Panc1 (cell line): ENCODE data around the gene CBS. TPM values are rescaled to one million over a fixed set of nuclear protein-coding genes. Genes with fewer than 3 reads are reported as not detected.

Experiments used
- ATAC-seq: fragments of 200-7000 bp; cut with Tn5 transposase; 2 replicates; pipeline ENCODE4 v1.9.1; 2020; ENCODE audit warnings: mild to moderate bottlenecking, moderate library complexity
- BruUV-seq: library from RNA; stranded (reverse); fragments of 400-500 nt; replicated peaks from 2 replicates; lab custom pipeline; 2021; lab: Mats Ljungman, UMichigan
- CTCF ChIA-PET: fragments of 300-600 bp; sonication (Branson Sonifier 250); formaldehyde crosslinking; loops from one replicate; lab custom pipeline; 2022; ENCODE audit warnings: antibody characterized with exemption; lab: Charles Lee
- POLR2A ChIA-PET: fragments of 300-600 bp; sonication (Branson Sonifier 250); formaldehyde crosslinking; loops from one replicate; lab custom pipeline; 2022; ENCODE audit warnings: antibody characterized with exemption; lab: Charles Lee
- DNase-seq: peaks from one replicate; pipeline ENCODE4 v3.0.0-alpha.2; 2010; ENCODE audit warnings: low read depth, low spot score
- H3K27ac ChIP-seq: 2 replicates; pipeline ENCODE4 v1.5.1; 2011; ENCODE audit warnings: mild to moderate bottlenecking, low read length, inconsistent platforms
- H3K27me3 ChIP-seq: fragments of 200-500 bp; sonication (Bioruptor generic); 2 replicates; pipeline ENCODE4 v1.6.0; 2014; ENCODE audit warnings: low read length, inconsistent platforms; ENCODE audit not compliant: control insufficient read depth, insufficient read depth
- H3K36me3 ChIP-seq: fragments of 200-500 bp; sonication (Bioruptor generic); 2 replicates; pipeline ENCODE4 v1.5.1; 2014; ENCODE audit warnings: inconsistent platforms, mild to moderate bottlenecking, low read length, moderate library complexity; ENCODE audit not compliant: control insufficient read depth, insufficient read depth
- H3K4me1 ChIP-seq: 2 replicates; pipeline ENCODE4 v1.5.1; 2011; ENCODE audit warnings: inconsistent platforms, mild to moderate bottlenecking, low read length, moderate library complexity; ENCODE audit not compliant: control insufficient read depth, insufficient read depth
- H3K4me3 ChIP-seq, 2 experiments: 2 replicates each; pipeline ENCODE4 v1.5.1; 2011 to 2012; ENCODE audit warnings: low read depth in 2 of 2, low read length in 2 of 2, mild to moderate bottlenecking in 2 of 2, inconsistent platforms in 1 of 2, moderate library complexity in 1 of 2
- H3K9me3 ChIP-seq: fragments of 200-500 bp; sonication (Bioruptor generic); 2 replicates; pipeline ENCODE4 v1.5.1; 2014; ENCODE audit warnings: low read depth, mild to moderate bottlenecking, inconsistent platforms, low read length, moderate library complexity; ENCODE audit not compliant: control insufficient read depth, insufficient read depth
- CTCF ChIP-seq: fragments of 450-650 bp; IDR thresholded peaks from 2 replicates; pipeline ENCODE4 v1.5.1; 2017; ENCODE audit warnings: mild to moderate bottlenecking
- POLR2AphosphoS5 ChIP-seq: IDR thresholded peaks from 2 replicates; pipeline ENCODE4 v1.6.1; 2012; ENCODE audit warnings: mild to moderate bottlenecking, low read depth, low read length, moderate library complexity
- REST ChIP-seq, 2 experiments: IDR thresholded peaks; 2 replicates each; pipeline ENCODE4 v1.6.1; 2011 to 2012; ENCODE audit warnings: low read depth in 2 of 2, control low read depth in 1 of 2, low read length in 1 of 2, mild to moderate bottlenecking in 1 of 2, moderate library complexity in 1 of 2; ENCODE audit not compliant: insufficient read depth in 1 of 2
- SIN3A ChIP-seq: IDR thresholded peaks from 2 replicates; pipeline ENCODE4 v1.6.1; 2012; ENCODE audit warnings: low read depth, mild to moderate bottlenecking, low read length, moderate library complexity, borderline replicate concordance; ENCODE audit not compliant: insufficient read depth
- TCF7L2 ChIP-seq: IDR thresholded peaks from 2 replicates; pipeline ENCODE4 v1.6.1; 2011; ENCODE audit warnings: mild to moderate bottlenecking, low read depth, low read length, inconsistent platforms
- in situ Hi-C: cut with HindIII; loops from 2 replicates; pipeline ENCODE4 v1.10.0; 2016; ENCODE audit warnings: low sequenced_read_pairs, low pct_unique_long_range_greater_than_20kb
- intact Hi-C: fragments of 100-400 bp; cut with micrococcal nuclease; formaldehyde crosslinking; loops from one replicate; pipeline ENCODE4 v1.10.0; 2022; ENCODE audit not compliant: unreplicated experiment
- total RNA-seq: library from RNA; stranded (reverse); gene quantifications from one replicate; pipeline ENCODE4 v1.2.1, GENCODE V29; 2021; ENCODE audit not compliant: unreplicated experiment

The CBS gene
- total RNA-seq, 1 experiment from 2014 or later, result 62.5 TPM

GRCh38 chr21:43024439-43025136 lies 51.0 kb downstream of the CBS start:
- TF ChIP-seq POLR2AphosphoS5 (no peak), CTCF (no peak), SIN3A (no peak), TCF7L2 (no peak), REST (IDR thresholded peaks at IDR 0.05; ENCODE audit: insufficient read depth in 1 of 2, low read depth in 2 of 2, low read length in 1 of 2) (no peak)
- 0 out of 2 replicates have a peak, but pooled peaks cover 5% of the 10 kb centered on the region for H3K4me1 ChIP-seq
- ATAC-seq, result no peak
- no peaks in the 10 kb centered on the region for H3K9me3 ChIP-seq
- H3K27me3 ChIP-seq, result no peaks in the 10 kb centered on the region
- CTCF ChIA-PET, result no interaction called here
- H3K4me3 ChIP-seq, result no peak overlapping the region
- POLR2A ChIA-PET, result no interaction called here
- intact Hi-C loops (no loop called here), in situ Hi-C loops (no loop called here)
- 0 out of 2 replicates have a peak overlapping the region, but pooled peaks have one; percentile 39 for H3K27ac ChIP-seq
- no peaks in the 10 kb centered on the region; the same call in 1 of the 2 replicates for H3K36me3 ChIP-seq
- DNase-seq, result no peak
- BruUV-seq, result no TSS peak

DNA sequence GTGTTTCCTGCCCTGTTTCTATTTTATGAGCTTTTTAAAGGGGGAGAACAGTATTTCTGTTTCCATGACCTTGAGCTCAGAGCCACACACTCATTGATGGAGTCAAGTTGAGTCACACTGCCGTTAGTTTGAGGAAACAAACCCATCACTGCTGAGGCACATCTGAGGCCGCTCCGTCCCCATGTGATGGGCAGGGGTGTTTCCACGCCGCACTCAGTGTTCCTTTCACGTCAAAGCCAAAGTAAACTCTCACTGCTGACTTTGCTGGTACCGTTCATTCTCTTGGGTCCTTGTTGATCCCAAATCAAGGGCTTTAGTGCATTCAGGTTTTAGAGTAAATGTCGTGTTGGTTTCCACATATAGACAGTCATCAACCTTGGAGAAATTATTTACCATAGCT lies 52.5 kb downstream of the CBS start:
- H3K36me3 ChIP-seq, result no peaks in the 10 kb centered on the region
- CTCF ChIA-PET, result no interaction called here
- BruUV-seq, result no TSS peak

More for the DNA sequence above, 52.5 kb downstream of the CBS start:
- Histone ChIP-seq H3K27me3 (no peaks in the 10 kb centered on the region), H3K4me3 (no peak overlapping the region), H3K27ac (no peak overlapping the region), H3K9me3 (no peaks in the 10 kb centered on the region), H3K4me1 (0 out of 2 replicates have a peak, but pooled peaks cover 5% of the 10 kb centered on the region)
- ATAC-seq (no peak), DNase-seq (no peak)
- POLR2A ChIA-PET, result no interaction called here
- in situ Hi-C loops, result no loop called here
- TF ChIP-seq CTCF (no peak), REST (IDR thresholded peaks at IDR 0.05; ENCODE audit: insufficient read depth in 1 of 2, low read depth in 2 of 2, low read length in 1 of 2) (no peak), POLR2AphosphoS5 (no peak), TCF7L2 (no peak), SIN3A (no peak)
- intact Hi-C loops, result no loop called here
